SHP77 treated with DMSO at 0.1 percent for 48 hours (cell line): Measurements from ENCODE around the gene VARS2.
A peak's percentile ranks its signal among the peaks of the same experiment; 100 is the strongest.

Source experiments
- DNase-seq: peaks from one replicate; lab custom pipeline; 2025; lab: John Stamatoyannopoulos, UW

The VARS2 gene

GRCh38 chr6:30884521-30885480 is 29.2 kb upstream of the VARS2 start:
- no peak for DNase-seq

GRCh38 chr6:30885481-30885998 is 28.5 kb upstream of the VARS2 start:
- DNase-seq: no peak

GRCh38 chr6:30885999-30886896 is 27.8 kb upstream of the VARS2 start:
- DNase-seq: peak; percentile 31

GRCh38 chr6:30886897-30887255 is 27.2 kb upstream of the VARS2 start:
- DNase-seq: no peak

GRCh38 chr6:30887901-30888815 is 25.9 kb upstream of the VARS2 start:
- no peak for DNase-seq

- no peak for DNase-seq
Observed at GRCh38 chr6:30888816-30889495, 25.1 kb upstream of the VARS2 start.

- no peak for DNase-seq
Observed at GRCh38 chr6:30889496-30889885, 24.5 kb upstream of the VARS2 start.

- DNase-seq: no peak
Observed at GRCh38 chr6:30889921-30890645, 24.0 kb upstream of the VARS2 start.

GRCh38 chr6:30890646-30891449 is 23.2 kb upstream of the VARS2 start:
- DNase-seq: no peak

- DNase-seq: no peak
Observed at GRCh38 chr6:30891450-30891723, 22.7 kb upstream of the VARS2 start.

GRCh38 chr6:30891816-30892538 is 22.1 kb upstream of the VARS2 start:
- DNase-seq: no peak

- no peak for DNase-seq
Observed at GRCh38 chr6:30893001-30893591, 20.9 kb upstream of the VARS2 start.

GRCh38 chr6:30893666-30894065 is 20.4 kb upstream of the VARS2 start:
- no peak for DNase-seq

GRCh38 chr6:30894381-30894780 is 19.7 kb upstream of the VARS2 start:
- DNase-seq: no peak

GRCh38 chr6:30894935-30895334 is 19.1 kb upstream of the VARS2 start:
- no peak for DNase-seq

GRCh38 chr6:30895343-30895742 is 18.7 kb upstream of the VARS2 start:
- no peak for DNase-seq

- DNase-seq: no peak
Observed at GRCh38 chr6:30896541-30896940, 17.5 kb upstream of the VARS2 start.

GRCh38 chr6:30897882-30898281 is 16.2 kb upstream of the VARS2 start:
- no peak for DNase-seq
